D721Med (cell line): Measurements from ENCODE around the gene ADAMTS12.

Experiments
- DNase-seq: peaks from one replicate; pipeline ENCODE4 v3.0.0; 2011; ENCODE audit warnings: low spot score; ENCODE audit not compliant: insufficient read length
- FAIRE-seq: peaks from 2 replicates; lab custom pipeline; 2011; peaks lifted over from hg19 to GRCh38; lab: Jason Lieb, UNC
- CTCF ChIP-seq: IDR thresholded peaks from 2 replicates; pipeline ENCODE4 v1.5.1; 2012; ENCODE audit warnings: mild to moderate bottlenecking, control low read depth; ENCODE audit not compliant: insufficient read depth; ENCODE audit errors: missing control alignments

The ADAMTS12 gene

GRCh38 chr5:33766023-33766422 lies 125.8 kb downstream of the ADAMTS12 start:
- no peak for FAIRE-seq
- no peak for TF ChIP-seq CTCF
- DNase-seq, result no peak

DNA sequence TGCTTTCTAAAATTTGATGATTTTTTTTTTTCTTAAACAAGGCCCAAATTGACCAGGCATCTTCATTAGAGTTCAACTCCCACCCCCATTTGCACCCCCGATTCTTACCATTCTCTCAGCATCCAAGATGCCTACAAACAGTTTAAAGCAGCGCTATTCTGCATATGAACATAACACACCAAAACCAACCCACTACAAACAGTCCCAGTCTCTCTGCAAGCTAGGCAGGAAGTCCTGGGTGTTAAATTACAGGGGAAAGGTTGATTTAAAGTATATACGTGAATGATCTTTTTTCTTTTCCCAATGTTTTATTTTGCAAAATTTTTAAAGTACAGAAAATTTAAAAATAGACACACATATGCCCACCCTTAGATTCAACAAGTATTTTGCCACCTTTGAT lies 127.0 kb downstream of the ADAMTS12 start:
- DNase-seq (no peak), FAIRE-seq (no peak)
- no peak for TF ChIP-seq CTCF

DNA sequence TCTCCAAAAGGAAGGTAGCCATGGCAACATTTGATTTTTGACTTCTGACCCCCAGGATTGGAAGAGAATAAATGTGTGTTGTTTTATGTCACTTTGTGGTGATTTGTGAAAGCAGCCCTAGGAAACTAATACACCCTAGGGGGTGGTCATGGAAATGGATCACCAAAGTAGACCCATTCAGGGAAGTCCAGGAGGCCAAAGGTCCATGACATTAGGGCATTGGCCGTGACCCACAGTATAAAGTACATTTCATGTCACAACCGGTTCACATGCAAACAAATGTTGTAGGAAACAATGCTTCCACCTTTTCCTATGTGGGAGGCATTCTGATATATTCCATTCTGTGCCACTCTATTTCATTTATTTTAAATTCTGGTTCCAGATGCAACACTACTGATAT lies 128.4 kb downstream of the ADAMTS12 start:
- FAIRE-seq (no peak), DNase-seq (no peak)
- TF ChIP-seq CTCF, result no peak

GRCh38 chr5:33762859-33763258 lies 128.9 kb downstream of the ADAMTS12 start:
- no peak for TF ChIP-seq CTCF
- no peak for FAIRE-seq
- no peak for DNase-seq

DNA sequence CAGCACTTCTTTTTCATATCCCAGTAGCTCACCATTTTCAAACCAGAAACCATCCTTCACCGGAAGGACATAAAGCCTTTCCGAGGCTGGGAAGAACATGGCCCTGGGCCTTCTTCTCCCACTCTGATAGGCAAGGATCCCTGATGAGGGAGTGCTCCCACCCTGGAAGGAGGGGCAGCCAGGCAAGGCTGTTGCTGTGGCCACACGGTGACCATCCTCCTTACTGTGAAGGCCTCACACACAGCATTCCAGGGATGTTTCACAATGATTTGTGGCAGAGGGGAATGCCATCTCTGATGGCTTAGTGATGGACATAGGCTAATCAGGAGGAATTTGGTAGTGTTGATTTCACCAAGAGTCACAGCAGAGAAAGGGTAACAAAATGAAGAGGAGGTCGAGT lies 130.7 kb downstream of the ADAMTS12 start:
- FAIRE-seq (no peak), DNase-seq (no peak)
- no peak for TF ChIP-seq CTCF

DNA sequence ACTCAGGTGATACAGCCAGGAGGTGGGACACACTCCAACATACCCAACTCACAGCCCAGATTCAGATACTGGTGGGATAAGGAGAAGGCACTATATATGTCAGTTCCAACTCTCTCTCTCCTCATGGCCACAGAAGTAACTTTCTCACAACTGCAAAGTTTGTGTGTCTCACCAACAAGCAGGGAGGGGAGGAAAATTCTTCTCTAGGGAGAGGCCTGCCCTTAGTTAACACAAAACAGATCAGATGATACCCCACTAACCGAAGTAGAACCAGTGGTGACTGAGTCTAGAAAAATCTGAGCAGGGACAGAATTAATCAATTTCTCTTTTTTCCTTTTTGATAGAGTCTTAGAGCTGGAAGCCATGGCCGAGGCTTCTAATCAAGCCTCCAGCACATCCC lies 133.1 kb downstream of the ADAMTS12 start:
- DNase-seq, result no peak
- FAIRE-seq, result no peak
- no peak for TF ChIP-seq CTCF

GRCh38 chr5:33756491-33756890 lies 135.3 kb downstream of the ADAMTS12 start:
- no peak for TF ChIP-seq CTCF
- DNase-seq (no peak), FAIRE-seq (no peak)
